ENCODE data around the gene ARHGAP42. TPM values are rescaled to one million over a fixed set of nuclear protein-coding genes. Genes with fewer than 3 reads are reported as not detected.

ARHGAP42 gene
- total RNA-seq, 1 experiment from 2014 or later: 39.1 TPM

DNA sequence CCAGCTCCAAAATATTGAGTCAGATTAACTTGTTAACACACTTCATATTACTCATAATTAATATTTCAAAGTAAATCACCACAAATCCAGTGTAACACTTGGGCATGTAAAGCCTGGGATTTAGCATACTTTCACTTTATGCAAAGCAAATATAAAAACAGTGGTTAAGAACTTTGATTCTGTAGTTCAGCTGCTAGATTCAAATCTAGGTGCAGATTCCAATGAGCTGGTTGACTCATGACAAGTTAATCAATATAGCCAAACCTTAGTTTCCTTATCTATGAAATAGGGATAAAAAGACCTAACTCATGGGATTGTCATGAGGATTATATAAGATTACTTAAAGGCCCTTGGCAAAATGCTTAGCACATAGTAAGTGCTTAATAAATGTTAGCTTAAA, 45.9 kb downstream of the ARHGAP42 start:
- Histone ChIP-seq H4K91ac (ENCODE audit: insufficient read length, low read depth, low read length) (no peak overlapping the region), H3K23ac (ENCODE audit: insufficient read length, low read depth, low read length) (no peak overlapping the region), H3K14ac (ENCODE audit: insufficient read depth, low read length) (no peak overlapping the region), H3K18ac (ENCODE audit: insufficient read length, low read depth, low read length) (no peak overlapping the region), H3K27me3 (ENCODE audit: insufficient read depth, low read length) (no peaks in the 10 kb centered on the region), H4K5ac (ENCODE audit: insufficient read length, low read depth, low read length) (no peak overlapping the region), H2BK120ac (ENCODE audit: low read depth, low read length, poor library complexity, severe bottlenecking) (no peak overlapping the region), H4K20me1 (ENCODE audit: control insufficient read depth, insufficient read depth, insufficient read length) (no peaks in the 10 kb centered on the region), H4K8ac (replicated peaks; ENCODE audit: insufficient read length, low read depth, low read length) (no peak overlapping the region), H3T11ph (ENCODE audit: low read length) (no peak overlapping the region), H2BK15ac (ENCODE audit: low read depth, low read length) (no peak overlapping the region), H3K23me2 (ENCODE audit: insufficient read length, low read depth, low read length, poor library complexity, severe bottlenecking) (no peaks in the 10 kb centered on the region), H3K4me1 (ENCODE audit: insufficient read depth, low read length) (peaks cover 5% of the 10 kb centered on the region), H3K9me3 (ENCODE audit: control insufficient read depth, low read depth, low read length) (no peaks in the 10 kb centered on the region), H3K9ac (ENCODE audit: extremely low read depth, insufficient read length, low read length) (no peak overlapping the region), H2BK20ac (ENCODE audit: low read depth, low read length, poor library complexity, severe bottlenecking) (no peak overlapping the region), H3K4me2 (ENCODE audit: insufficient read depth, insufficient read length, low read length) (no peak overlapping the region), H3K27ac (ENCODE audit: insufficient read length, low read depth, low read length) (no peak overlapping the region), H3K79me1 (ENCODE audit: insufficient read depth, low read depth, low read length, poor library complexity, severe bottlenecking) (peaks cover 5% of the 10 kb centered on the region), H2AFZ (ENCODE audit: low read length) (no peak overlapping the region), H2BK5ac (ENCODE audit: insufficient read length, low read length) (no peak overlapping the region), H2BK12ac (ENCODE audit: insufficient read length, low read depth, low read length) (no peak overlapping the region), H3K79me2 (ENCODE audit: insufficient read depth, low read length) (no peaks in the 10 kb centered on the region; the same call in 1 of the 2 replicates), H2AK5ac (ENCODE audit: insufficient read length, low read length) (no peak overlapping the region), H3K56ac (ENCODE audit: insufficient read length, low read depth, low read length) (no peak overlapping the region), H3K4ac (ENCODE audit: low read depth, low read length) (no peak overlapping the region)
- H3K9me3 Mint-ChIP-seq: no peaks in the 10 kb centered on the region
- H3K36me3 Mint-ChIP-seq (ENCODE audit: insufficient read depth in 1 of 3, low read depth in 3 of 3): peaks cover 4 to 13% (median 11%) of the 10 kb centered on the region in 3 experiments; a peak in 6 of 7 replicates
- no peak overlapping the region for H3K4me3 Mint-ChIP-seq
- TF ChIP-seq, protein P1, sequence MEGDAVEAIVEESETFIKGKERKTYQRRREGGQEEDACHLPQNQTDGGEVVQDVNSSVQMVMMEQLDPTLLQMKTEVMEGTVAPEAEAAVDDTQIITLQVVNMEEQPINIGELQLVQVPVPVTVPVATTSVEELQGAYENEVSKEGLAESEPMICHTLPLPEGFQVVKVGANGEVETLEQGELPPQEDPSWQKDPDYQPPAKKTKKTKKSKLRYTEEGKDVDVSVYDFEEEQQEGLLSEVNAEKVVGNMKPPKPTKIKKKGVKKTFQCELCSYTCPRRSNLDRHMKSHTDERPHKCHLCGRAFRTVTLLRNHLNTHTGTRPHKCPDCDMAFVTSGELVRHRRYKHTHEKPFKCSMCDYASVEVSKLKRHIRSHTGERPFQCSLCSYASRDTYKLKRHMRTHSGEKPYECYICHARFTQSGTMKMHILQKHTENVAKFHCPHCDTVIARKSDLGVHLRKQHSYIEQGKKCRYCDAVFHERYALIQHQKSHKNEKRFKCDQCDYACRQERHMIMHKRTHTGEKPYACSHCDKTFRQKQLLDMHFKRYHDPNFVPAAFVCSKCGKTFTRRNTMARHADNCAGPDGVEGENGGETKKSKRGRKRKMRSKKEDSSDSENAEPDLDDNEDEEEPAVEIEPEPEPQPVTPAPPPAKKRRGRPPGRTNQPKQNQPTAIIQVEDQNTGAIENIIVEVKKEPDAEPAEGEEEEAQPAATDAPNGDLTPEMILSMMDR (conservative IDR thresholded peaks at IDR 0.05): no peak
- H3K27ac Mint-ChIP-seq: no peak overlapping the region
- H3K4me1 Mint-ChIP-seq: peaks cover 56 to 60% of the 10 kb centered on the region in 2 experiments
- no peaks in the 10 kb centered on the region for H3K27me3 Mint-ChIP-seq (ENCODE audit: low read depth)
- DNase-seq: no peak

Measured in H9 (cell line).